ENCODE results near the gene CHRM1.

The CHRM1 gene

GRCh38 chr11:62881579-62882430 lies 39.4 kb downstream of the CHRM1 start:
- H3K27ac ChIP-seq (ENCODE audit: extremely low read depth, low read depth, low read length), result peak overlapping the region; percentile 98
- peak overlapping the region; percentile 93 for H3K4me3 ChIP-seq (ENCODE audit: low read depth, low read length)
- ChIA-PET POLR2A (interaction anchor here (0.5 to 8.7 kb wide), 37 partner anchors 9 to 1126 kb away, joined by 3 to 91 read pairs (median 5); partner anchors contain the start of genes C11orf98, CSKMT, GANAB and HNRNPUL2), CTCF (interaction anchor here (1.0 to 2.4 kb wide), 6 partner anchors 8 to 96 kb away, joined by 3 to 10 read pairs (median 3); no protein-coding TSS in a partner anchor)
- H3K9me3 ChIP-seq (ENCODE audit: control insufficient read depth, insufficient read depth, low read depth, low read length), result no peaks in the 10 kb centered on the region
- H3K4me1 ChIP-seq (ENCODE audit: control insufficient read depth, insufficient read depth, low read length), result no peaks in the 10 kb centered on the region
- peaks cover 19 to 77% of the 10 kb centered on the region in 2 experiments; a peak in 2 of 3 replicates for H3K36me3 ChIP-seq (ENCODE audit: control insufficient read depth in 2 of 2, insufficient read depth in 1 of 2, low read length in 2 of 2)
- TF ChIP-seq PRDM4 (tag by site-specific recombination; IDR thresholded peaks at IDR 0.05) (no peak), HOXC10 (CRISPR knock-in tag; IDR thresholded peaks at IDR 0.05) (no peak), KLF8 (tag by site-specific recombination; IDR thresholded peaks at IDR 0.05) (peak; percentile 75), ZFP69B (tag by site-specific recombination; IDR thresholded peaks at IDR 0.05) (no peak), ZNF76 (tag by site-specific recombination; IDR thresholded peaks at IDR 0.05; ENCODE audit: borderline replicate concordance, low read depth) (no peak), KLF16 (tag by site-specific recombination; IDR thresholded peaks at IDR 0.05) (no peak; the same call in 1 of the 2 replicates), ZNF24 (tag by site-specific recombination; IDR thresholded peaks at IDR 0.05) (no peak), ZNF621 (tag by site-specific recombination; IDR thresholded peaks at IDR 0.05) (no peak), BCL11A (tag by site-specific recombination; IDR thresholded peaks at IDR 0.05; ENCODE audit: low read depth) (no peak), ZNF140 (tag by site-specific recombination; IDR thresholded peaks at IDR 0.05) (no peak), SP7 (tag by site-specific recombination; IDR thresholded peaks at IDR 0.05) (peak; percentile 10; the same call in 1 of the 2 replicates), ZNF704 (tag by site-specific recombination; IDR thresholded peaks at IDR 0.05) (no peak), HOXA7 (CRISPR knock-in tag; IDR thresholded peaks at IDR 0.05; ENCODE audit: borderline replicate concordance) (no peak), KLF10 (tag by site-specific recombination; IDR thresholded peaks at IDR 0.05) (peak; percentile 84; the same call in 1 of the 2 replicates), ZSCAN4 (tag by site-specific recombination; IDR thresholded peaks at IDR 0.05) (no peak), ZNF2 (tag by site-specific recombination; IDR thresholded peaks at IDR 0.05) (no peak), ZNF391 (tag by site-specific recombination; IDR thresholded peaks at IDR 0.05; ENCODE audit: borderline replicate concordance, low read depth) (no peak), ZNF654 (tag by site-specific recombination; IDR thresholded peaks at IDR 0.05; ENCODE audit: low read depth) (no peak), ZNF248 (tag by site-specific recombination; IDR thresholded peaks at IDR 0.05) (no peak), ZBTB10 (tag by site-specific recombination; IDR thresholded peaks at IDR 0.05) (no peak), REPIN1 (tag by site-specific recombination; IDR thresholded peaks at IDR 0.05; ENCODE audit: low read depth) (no peak), ZSCAN30 (tag by site-specific recombination; IDR thresholded peaks at IDR 0.05) (no peak), ZNF585B (tag by site-specific recombination; IDR thresholded peaks at IDR 0.05) (no peak), TSHZ1 (tag by site-specific recombination; IDR thresholded peaks at IDR 0.05; ENCODE audit: borderline replicate concordance) (peak; percentile 62; the same call in 1 of the 2 replicates), ZNF354C (tag by site-specific recombination; IDR thresholded peaks at IDR 0.05; ENCODE audit: borderline replicate concordance, low read depth) (no peak), ZBTB7A (tag by site-specific recombination; IDR thresholded peaks at IDR 0.05; ENCODE audit: low read depth) (no peak), ZNF174 (tag by site-specific recombination; IDR thresholded peaks at IDR 0.05) (no peak)
